Measurements from ENCODE around the gene CDK12.

CDK12 gene

GRCh38 chr17:39549747-39550573 lies 88.7 kb downstream of the CDK12 start:
- DNase-seq (ENCODE audit: low spot score), result no peak

- DNase-seq (ENCODE audit: low spot score), result no peak
Measured at GRCh38 chr17:39551879-39552278, 90.6 kb downstream of the CDK12 start.

GRCh38 chr17:39553341-39553945 lies 92.2 kb downstream of the CDK12 start:
- DNase-seq (ENCODE audit: low spot score), result no peak

GRCh38 chr17:39555368-39555767 lies 94.1 kb downstream of the CDK12 start:
- DNase-seq (ENCODE audit: low spot score), result no peak

GRCh38 chr17:39556423-39556822 lies 95.1 kb downstream of the CDK12 start:
- no peak for DNase-seq (ENCODE audit: low spot score)

- DNase-seq (ENCODE audit: low spot score), result no peak
Measured at GRCh38 chr17:39562395-39562794, 101.1 kb downstream of the CDK12 start.

GRCh38 chr17:39562976-39563375 lies 101.7 kb downstream of the CDK12 start:
- DNase-seq (ENCODE audit: low spot score), result no peak

- no peak for DNase-seq (ENCODE audit: low spot score)
Measured at GRCh38 chr17:39563476-39563875, 102.2 kb downstream of the CDK12 start.

- DNase-seq (ENCODE audit: low spot score), result no peak
Measured at GRCh38 chr17:39564211-39564848, 103.0 kb downstream of the CDK12 start.

GRCh38 chr17:39566094-39566850 lies 105.0 kb downstream of the CDK12 start:
- no peak for DNase-seq (ENCODE audit: low spot score)

GRCh38 chr17:39568702-39569101 lies 107.4 kb downstream of the CDK12 start:
- DNase-seq (ENCODE audit: low spot score), result no peak

- no peak for DNase-seq (ENCODE audit: low spot score)
Measured at GRCh38 chr17:39569126-39569525, 107.8 kb downstream of the CDK12 start.

GRCh38 chr17:39572121-39572520 lies 110.8 kb downstream of the CDK12 start:
- DNase-seq (ENCODE audit: low spot score), result no peak

GRCh38 chr17:39573447-39574298 lies 112.4 kb downstream of the CDK12 start:
- peak; percentile 48 for DNase-seq (ENCODE audit: low spot score)

GRCh38 chr17:39576187-39576586 lies 114.9 kb downstream of the CDK12 start:
- peak; percentile 55 for DNase-seq (ENCODE audit: low spot score)

GRCh38 chr17:39578272-39578671 lies 117.0 kb downstream of the CDK12 start:
- no peak for DNase-seq (ENCODE audit: low spot score)

GRCh38 chr17:39579318-39580081 lies 118.2 kb downstream of the CDK12 start:
- no peak for DNase-seq (ENCODE audit: low spot score)

- DNase-seq (ENCODE audit: low spot score), result no peak
Measured at GRCh38 chr17:39580082-39580468, 118.8 kb downstream of the CDK12 start.

- no peak for DNase-seq (ENCODE audit: low spot score)
Measured at GRCh38 chr17:39581071-39581758, 119.9 kb downstream of the CDK12 start.

GRCh38 chr17:39581759-39582085 lies 120.4 kb downstream of the CDK12 start:
- DNase-seq (ENCODE audit: low spot score), result no peak
